ENCODE data around the gene TTF1.
A peak's percentile ranks its signal among the peaks of the same experiment; 100 is the strongest.

TTF1 gene

GRCh38 chr9:132406554-132407122 is at the start of gene TTF1:
TSS of gene TTF1 (minus strand) at chr9:132406840. CDS start at chr9:132402821, 4,019 bp downstream.
- DNase-seq: peak; percentile 91 to 94

GRCh38 chr9:132456241-132456640 is 49.6 kb upstream of the TTF1 start:
- DNase-seq: no peak

- peak in 1 of 2 experiments; percentile 20 for DNase-seq
Measured at GRCh38 chr9:132451276-132451675, 44.6 kb upstream of the TTF1 start.

GRCh38 chr9:132447902-132448301 is 41.3 kb upstream of the TTF1 start:
- DNase-seq: no peak

GRCh38 chr9:132447346-132447745 is 40.7 kb upstream of the TTF1 start:
- no peak for DNase-seq

- no peak for DNase-seq
Measured at GRCh38 chr9:132446887-132447286, 40.2 kb upstream of the TTF1 start.

- DNase-seq: no peak
Measured at GRCh38 chr9:132443951-132444607, 37.4 kb upstream of the TTF1 start.

GRCh38 chr9:132441404-132441803 is 34.8 kb upstream of the TTF1 start:
- DNase-seq: no peak

GRCh38 chr9:132440735-132441134 is 34.1 kb upstream of the TTF1 start:
- DNase-seq: no peak

GRCh38 chr9:132439153-132439552 is 32.5 kb upstream of the TTF1 start:
- DNase-seq: no peak

GRCh38 chr9:132434881-132435280 is 28.2 kb upstream of the TTF1 start:
- no peak for DNase-seq

- no peak for DNase-seq
Measured at GRCh38 chr9:132430998-132431397, 24.4 kb upstream of the TTF1 start.

- DNase-seq: no peak
Measured at GRCh38 chr9:132426639-132427414, 20.2 kb upstream of the TTF1 start.

GRCh38 chr9:132425675-132426062 is 19.0 kb upstream of the TTF1 start:
- DNase-seq: no peak

- no peak for DNase-seq
Measured at GRCh38 chr9:132424857-132425674, 18.4 kb upstream of the TTF1 start.

GRCh38 chr9:132423503-132423902 is 16.9 kb upstream of the TTF1 start:
- no peak for DNase-seq

- DNase-seq: no peak
Measured at GRCh38 chr9:132422574-132422973, 15.9 kb upstream of the TTF1 start.

- no peak for DNase-seq
Measured at GRCh38 chr9:132418726-132419363, 12.2 kb upstream of the TTF1 start.

GRCh38 chr9:132415181-132415580 is 8.5 kb upstream of the TTF1 start:
- no peak for DNase-seq

- DNase-seq: no peak
Measured at GRCh38 chr9:132414731-132415130, 8.1 kb upstream of the TTF1 start.

GRCh38 chr9:132413926-132414325 is 7.3 kb upstream of the TTF1 start:
- DNase-seq: no peak

- peak; percentile 46 to 53 for DNase-seq
Measured at GRCh38 chr9:132412089-132412488, 5.4 kb upstream of the TTF1 start.

- DNase-seq: peak; percentile 82 to 84
Measured at GRCh38 chr9:132411091-132411508, 4.5 kb upstream of the TTF1 start.
